Fibroblast of gingiva (primary cell): Measurements from ENCODE around the gene ENDOU.

ENCODE experiments used
- DNase-seq: peaks from one replicate; pipeline ENCODE4 v3.0.0-alpha.2; 2011; ENCODE audit warnings: low read depth

Gene ENDOU, protein sequence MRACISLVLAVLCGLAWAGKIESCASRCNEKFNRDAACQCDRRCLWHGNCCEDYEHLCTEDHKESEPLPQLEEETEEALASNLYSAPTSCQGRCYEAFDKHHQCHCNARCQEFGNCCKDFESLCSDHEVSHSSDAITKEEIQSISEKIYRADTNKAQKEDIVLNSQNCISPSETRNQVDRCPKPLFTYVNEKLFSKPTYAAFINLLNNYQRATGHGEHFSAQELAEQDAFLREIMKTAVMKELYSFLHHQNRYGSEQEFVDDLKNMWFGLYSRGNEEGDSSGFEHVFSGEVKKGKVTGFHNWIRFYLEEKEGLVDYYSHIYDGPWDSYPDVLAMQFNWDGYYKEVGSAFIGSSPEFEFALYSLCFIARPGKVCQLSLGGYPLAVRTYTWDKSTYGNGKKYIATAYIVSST

DNA sequence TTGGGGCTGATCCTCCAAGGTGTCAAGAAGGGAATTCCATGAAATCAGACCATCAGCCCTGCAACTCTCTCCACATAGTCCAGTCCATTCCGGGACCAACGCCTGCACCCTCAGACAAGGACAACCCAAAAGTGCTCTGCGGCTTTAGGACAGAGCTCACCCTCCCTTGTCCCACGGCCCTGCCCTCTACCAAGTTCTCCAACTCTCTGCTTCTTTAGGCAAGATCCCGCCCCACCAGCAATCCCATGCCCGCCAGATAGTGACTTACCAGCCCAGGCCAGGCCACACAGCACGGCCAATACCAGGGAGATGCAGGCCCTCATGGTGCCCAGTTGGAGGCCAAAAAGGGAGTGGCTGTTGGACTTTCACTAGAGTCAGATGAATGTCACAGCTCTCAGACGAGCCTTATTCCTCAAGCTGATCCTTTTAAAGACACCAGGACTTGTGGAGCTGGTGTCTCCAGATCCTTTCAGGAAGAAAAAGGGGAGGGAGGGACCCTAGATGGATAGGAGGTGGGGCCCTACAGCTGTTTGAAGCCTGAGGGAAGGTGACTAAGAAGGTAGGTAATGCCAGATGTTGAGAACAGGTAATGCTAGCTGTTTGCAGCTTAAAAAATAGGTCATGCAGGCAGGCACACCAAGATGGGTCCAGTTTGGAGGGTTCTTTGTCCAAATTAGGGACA is at the start of gene ENDOU:
ENDOU (minus strand) TSS at position 400 of the 682 bp plus-strand sequence; CDS start at position 323, 77 bp downstream.
- DNase-seq = no peak

DNA sequence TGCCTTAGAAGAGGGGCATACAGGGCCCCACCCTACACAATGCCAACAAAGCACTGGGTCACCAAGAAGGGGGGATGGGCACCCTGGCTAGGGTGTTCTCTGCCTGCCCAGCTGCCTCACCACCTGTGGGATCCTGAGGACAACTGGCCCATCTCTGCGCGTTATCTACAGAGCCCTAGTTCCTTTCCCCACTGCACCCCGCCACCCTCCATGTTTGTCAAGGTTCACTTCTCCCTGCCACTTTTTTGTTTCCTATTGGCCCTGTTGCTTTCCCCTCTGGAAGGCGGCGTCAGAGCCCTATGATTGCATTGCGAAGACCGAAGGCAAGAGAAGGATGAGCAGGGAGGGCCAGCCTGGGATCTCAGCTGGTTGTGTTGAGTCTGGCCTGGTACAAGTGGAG is 49.4 kb upstream of the ENDOU start:
- DNase-seq = no peak

DNA sequence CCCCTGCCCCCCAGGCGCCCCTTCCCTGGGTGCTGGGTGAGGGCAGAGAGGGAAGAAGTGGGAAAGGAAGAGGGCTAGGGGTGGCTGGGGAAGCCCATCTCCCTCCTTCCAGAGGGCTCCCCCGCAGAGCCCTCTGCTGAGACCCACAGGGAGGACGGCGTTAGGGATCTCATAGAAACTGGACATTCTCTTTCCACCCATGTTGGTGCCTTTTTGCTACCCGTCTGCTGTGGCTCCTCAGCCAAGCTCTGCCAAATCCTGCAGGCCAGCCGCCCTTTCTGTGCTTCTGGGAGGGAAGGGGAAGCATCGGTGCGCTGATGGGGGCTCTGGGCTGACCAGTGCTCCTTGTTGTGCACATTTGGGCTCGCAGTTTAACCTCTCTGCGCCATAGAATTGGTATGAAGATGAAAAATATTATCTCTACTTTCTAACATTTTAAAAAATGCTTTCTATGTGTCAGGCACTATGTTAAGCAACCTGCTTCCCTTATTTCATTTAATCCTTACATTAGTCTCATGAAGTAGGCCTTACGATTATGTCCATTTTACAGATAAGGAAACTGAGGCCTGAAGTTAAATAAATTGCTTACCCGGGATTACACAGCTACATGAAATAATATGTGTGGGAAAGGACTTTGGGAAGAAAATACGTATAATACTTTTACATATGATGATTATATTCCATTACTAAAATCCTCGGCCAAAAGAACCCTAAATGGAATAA is 48.7 kb upstream of the ENDOU start:
- no peak for DNase-seq

DNA sequence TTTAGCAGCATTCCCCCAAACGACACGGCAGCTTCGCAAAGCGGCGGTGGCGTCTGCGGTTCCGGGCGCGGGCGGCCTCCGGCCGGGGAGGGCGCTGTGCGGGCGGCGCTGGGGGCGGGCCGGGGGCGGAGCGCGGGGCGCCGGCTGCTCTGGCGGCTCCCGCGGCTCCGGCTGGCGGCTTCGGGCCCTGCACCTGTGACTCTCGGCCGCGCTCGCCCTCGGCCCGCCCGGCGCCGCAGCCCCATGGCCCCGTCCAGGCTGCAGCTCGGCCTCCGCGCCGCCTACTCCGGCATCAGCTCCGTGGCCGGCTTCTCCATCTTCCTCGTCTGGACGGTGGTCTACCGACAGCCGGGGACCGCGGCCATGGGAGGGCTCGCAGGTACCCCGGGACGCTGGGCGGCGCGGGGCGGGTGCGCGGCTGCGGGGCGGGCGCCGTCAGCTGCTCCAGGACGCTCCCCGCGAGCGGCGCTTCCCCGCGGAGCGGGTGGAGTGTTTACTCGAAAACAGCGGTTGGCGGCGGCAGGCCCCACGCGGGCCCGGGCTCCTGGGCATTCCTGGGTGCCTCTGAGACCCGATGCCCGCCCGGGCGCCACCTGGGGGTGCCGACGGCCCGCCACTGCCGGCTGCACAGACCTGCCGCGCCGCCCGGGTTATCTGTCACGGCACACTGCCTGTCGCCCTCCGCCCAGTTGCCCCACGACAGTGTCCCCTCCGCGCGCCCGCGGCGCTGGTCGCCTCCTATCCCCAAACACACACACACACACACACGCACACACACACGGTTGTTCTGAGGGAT is 48.0 kb upstream of the ENDOU start, which contains the start of gene SLC48A1:
SLC48A1 (plus strand) TSS at position 177 of the 796 bp plus-strand sequence; CDS start at position 244, 67 bp downstream.
- peak; percentile 44 for DNase-seq

DNA sequence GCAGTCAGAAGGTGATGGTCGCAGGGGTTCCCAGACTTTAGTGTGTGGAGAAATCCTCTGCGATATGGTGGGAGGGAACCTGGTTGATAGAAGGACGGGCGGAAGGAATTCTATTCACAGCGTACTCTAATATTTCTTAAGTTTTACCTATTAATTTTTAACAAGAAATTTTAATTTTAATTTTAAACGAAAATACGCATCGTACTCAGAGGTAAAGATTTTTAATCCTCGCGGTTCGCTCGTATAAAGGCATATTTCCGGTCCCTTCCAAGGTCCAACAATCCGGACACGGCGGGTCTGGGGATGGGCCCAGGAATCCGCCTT is 47.4 kb upstream of the ENDOU start:
- no peak for DNase-seq

DNA sequence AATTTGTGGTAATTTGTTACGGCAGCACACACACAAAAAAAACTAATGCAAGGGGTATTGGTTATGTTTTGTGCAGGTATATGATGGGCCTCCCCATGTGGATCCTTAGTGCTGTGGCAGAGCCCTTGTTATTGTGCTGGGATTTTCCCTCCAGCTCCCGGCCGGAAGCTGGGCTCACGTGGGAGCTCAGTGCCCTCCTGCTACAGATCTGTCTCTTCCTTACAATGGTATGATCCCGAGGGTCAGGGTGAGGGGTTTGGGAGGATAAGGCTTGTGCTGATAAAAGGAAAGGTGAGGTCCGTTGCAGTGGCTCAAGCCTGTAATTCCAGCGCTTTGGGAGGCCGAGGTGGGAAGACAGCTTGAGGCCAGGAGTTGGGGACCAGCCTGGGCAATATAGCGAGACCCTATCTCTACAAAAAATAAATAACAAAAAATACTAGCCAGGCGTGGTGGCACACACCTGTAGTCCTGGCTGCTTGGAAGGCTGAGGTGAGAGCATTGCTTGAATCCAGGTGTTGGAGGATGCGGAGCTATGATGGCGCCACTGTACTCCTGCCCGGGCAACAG is 46.9 kb upstream of the ENDOU start:
- no peak for DNase-seq

DNA sequence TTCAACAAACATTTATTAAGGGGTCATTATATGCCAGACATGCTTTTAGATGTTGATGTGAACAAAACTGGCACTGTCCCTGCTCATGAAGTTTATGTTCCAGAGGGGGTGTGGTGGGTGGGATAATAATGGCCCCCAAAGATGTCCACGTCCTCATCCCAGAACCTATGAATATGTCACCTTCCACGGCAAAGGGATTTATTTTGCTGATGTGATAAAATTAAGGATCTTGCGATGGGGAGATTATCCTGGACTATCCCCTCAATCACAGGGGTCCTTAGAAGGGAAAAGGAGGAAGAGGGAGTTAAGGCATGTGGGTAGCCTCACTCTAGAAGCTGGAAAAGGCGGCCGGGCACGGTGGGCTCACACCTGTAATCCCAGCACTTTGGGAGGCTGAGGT is 46.0 kb upstream of the ENDOU start:
- DNase-seq = no peak

DNA sequence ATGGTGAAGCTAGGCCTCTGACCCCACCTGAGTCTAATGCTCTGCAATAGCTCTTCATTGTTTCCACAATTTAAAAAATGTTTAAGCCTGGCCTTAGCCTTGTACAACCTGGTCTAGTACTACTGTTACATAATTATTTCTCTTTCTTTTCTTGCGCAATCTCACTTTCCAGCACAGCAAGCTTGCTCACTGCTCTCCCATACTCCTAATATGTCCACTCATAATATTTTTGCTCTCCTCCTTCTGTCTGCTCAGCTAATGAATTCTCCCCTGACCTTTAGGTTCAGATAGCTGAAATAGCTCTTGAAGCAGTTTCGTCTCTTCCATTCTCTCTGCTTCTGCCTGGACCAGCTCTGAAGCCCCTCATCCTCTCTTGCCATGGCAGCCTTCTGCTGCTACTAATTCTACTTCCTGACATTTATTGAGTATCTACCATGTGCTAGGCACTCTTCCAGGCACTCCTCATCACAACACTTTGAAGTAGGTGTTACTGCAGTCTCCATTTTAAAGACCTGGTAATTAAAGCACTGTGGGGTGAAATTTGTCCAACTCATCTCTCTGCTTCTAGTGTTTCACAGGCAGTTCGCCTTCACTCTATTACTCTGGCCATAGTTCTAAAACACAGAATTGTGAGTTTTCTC is 44.9 kb upstream of the ENDOU start:
- no peak for DNase-seq

DNA sequence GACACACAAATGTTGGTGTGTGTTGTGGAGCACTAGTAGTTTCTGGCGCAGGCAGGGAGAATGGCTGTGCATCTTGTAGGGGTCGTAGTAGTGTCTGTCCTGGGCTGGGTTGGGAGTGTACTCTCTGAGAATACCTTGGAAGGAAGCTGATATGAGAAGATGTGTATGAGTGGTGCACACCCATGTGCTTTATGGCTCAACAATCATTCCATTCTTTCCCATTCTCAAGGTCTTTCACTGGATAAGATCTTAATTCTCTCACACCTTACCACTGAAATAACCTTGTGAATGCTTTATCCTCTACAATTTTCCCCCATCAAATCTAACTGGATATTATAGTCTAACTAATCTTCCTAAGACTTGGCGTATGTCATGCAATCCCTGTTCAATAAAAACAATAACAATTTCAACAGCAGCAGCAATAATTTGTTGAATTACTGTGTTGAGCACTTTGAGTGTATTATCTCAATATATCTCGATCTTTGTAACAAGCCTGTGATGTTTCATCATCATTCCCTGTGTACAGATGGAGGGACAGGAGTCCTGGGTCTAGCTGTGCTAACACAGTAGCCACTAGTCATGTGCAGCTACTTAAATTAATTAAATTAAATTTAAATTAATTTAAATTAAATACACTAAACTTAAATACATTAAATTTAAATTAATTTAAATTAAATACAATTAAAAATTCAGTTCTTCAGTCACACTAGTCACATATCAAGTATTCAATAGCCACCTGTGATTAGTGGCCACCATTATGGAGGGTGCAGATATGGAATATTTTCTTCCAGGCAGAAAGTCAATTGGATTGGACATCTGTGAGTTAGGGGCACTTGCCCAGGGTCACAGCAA is 44.2 kb upstream of the ENDOU start:
- no peak for DNase-seq

DNA sequence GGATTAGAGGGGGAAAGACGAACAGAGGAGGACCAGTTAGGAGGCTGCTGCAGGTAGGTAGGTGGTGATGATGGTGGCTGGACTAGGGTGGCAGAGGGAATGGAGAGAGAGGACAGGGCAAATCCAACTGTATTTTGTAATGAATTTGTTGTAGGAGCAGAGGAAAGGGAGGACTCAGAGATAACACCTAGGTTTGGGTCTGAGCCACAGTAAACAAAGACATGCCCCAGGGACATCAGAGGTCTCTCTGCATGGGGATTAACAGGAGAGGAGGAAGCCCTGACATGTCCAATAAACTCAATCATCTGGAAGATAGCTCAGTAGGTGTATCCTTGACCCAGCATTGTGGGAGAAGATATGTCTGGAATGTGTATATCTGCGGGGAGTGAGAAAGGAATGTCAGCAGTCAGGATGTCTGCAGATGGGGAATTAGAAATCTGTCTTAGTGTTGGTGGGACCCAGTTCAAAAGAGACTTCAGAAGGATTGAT is 43.1 kb upstream of the ENDOU start:
- no peak for DNase-seq

DNA sequence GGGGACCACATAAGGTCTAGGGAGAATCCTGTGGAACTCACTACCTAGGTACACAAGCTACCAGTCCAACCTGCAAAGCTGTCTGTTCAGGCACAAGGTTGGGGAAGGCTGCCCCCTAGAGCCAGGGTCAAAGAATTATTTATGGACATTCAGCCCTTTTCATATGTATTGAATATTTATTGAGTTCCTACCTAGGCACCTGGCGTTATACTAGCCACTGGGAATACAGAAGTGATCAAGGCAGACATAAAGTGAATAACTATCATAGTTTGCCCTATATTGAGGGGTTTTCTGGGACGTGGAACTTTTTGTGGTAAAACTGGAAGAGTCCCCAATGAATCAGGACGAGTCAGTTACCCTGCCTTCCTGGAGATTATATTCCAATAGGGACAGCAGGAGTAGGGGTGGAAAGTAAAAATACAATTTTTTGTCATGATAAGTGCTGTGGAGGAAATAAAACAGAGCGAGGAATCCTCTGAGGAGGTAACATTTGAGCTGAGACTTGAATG is 42.0 kb upstream of the ENDOU start:
- DNase-seq = no peak

DNA sequence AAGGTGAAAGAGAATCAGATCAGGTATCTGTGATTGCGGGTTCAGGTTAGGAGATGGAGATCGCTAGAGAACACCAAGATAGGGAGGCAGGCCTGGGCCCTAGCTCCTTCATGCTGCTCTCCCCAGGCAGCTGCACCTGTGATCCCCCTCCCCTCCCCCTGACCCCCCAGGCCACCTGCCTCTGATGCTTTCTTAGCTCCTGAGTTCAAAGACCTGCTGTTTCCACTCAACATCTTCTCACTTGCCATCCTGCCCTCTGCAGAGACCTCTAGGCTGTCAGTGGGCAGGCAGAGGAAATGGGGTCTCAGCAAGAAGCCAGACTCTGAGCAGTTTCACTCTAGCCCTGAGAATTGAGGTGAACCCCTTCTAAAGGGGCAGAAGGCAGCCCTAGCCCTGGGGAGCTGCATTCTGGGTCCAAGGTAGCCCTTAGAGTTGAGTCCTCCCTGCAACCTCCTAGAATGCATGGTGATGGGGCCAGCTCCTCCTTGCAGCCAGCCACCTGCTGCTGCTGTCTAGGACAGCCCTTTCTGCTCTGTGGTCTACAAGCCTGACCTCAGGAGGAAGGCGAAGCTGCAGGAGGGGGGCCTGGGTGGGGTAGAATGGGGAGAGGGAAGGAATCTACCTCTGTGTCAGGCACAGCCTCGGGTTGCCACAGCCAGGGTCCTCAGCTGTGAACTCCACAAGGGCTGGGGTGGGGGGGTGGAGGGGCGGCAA is 41.4 kb upstream of the ENDOU start:
- DNase-seq = no peak

DNA sequence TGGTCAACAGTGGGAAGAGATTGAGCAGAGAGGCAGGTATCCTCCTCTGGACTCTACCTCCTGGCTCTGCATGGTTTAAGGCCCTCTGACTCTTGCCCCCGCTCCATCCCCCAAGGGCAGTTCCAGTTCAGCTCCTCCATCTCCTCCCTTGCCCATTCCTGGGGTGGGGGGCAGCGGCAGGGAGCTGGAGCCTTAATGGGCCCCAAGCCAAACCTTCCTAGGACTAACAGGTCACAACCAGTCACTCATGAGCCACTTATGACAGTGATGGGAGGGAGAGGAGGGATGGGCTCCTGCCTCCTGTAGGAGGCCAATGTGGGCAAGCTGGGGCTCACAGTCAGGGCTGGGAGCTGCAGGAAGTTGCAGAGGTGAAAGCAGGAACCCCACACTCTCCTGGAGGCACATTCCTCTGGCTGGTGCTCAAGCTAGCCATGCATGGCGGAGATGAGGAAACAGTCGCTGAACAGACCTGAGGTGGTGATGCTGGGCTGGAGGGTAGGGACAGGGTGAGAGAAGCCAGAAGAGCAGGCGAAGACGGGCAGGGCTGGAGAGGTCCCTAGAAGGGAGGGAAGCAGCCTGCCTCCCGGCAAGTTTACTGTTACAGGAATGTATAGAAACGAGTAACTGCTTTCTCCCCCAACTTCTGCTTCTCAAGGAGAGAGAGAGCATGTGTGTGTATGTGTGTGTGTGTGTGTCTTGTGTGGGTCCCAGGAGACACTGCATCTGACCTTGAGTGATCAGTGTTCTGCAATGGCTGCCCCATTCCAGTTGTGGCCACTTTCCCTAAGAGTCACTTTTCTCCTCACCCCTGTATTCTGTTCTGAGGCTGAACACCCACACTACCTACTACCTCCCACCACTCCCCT is 38.4 kb upstream of the ENDOU start:
- DNase-seq = no peak

DNA sequence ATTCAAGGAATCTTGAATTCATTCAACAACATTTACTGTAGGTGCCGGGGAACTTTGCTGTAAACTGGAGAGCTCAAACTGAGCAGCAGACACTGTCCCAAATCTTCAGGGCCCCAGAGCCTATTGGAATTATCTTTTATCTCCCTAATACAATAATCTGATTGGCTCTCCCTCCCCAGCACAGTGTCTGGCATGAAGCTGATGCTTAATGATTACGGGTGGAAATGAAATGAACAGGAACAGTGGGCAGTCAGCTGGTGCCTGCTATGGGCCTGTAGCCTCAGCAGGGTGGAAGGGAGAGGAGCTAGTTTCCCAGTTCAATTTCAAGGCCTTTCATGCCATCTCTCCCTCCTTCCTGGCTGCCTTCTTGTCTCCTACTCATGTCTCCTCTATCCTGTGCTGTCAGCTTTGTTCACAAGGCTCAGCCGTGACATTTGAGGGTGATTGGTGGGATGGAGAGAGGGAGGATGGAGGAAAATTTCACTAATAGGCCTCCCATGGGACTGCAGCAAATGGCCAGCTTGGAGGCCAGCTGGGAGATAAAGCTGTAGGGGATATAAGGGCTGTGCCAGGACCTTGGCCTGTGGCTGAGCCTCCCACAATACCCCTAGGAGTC is 37.7 kb upstream of the ENDOU start:
- no peak for DNase-seq

DNA sequence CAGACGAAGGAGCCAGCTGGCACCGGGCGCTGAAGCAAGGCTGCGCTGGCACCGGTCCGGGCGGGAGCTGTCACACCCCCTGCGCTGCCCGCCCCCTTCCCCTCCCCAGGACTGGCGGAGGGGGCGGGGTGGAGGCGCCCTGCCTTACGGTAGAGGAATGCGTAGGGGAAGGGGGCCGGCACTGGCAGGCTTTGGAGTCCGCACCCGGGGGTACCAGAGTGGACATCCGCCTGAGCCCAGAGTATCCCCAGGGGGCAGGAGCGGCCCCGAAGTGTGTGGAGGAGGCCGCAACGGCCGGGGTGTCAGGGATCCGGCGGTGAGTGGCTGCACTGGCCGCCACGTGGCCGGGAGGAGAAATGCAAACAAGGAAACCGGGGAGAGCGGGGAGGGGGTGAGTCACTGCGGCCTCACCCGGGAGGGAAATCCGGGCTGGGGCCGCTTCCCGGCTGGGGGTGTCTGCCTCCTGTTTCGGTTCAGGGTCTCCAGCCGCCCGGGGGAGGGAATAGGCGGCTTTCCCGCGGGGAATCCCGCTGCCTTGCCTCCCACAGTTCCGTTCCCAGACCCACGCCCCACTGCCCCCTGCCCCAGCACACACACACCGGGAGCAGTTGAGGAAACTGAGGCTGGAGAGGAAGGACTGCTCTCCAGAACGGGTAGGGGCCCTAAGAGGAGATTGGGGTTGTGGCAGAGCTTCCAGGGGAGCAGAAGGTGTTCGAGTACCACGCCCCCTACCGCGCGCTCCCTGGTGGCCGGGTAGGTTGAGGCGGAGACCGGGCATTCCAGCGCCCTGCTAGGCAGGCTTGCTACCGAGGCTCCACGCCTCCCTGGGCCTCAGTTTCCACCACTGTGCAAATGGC is 33.8 kb upstream of the ENDOU start, which contains the start of gene RAPGEF3:
RAPGEF3 (minus strand) TSS at position 47 of the 857 bp plus-strand sequence. CDS start 324 bp downstream, outside the sequence.
- DNase-seq = peak; percentile 72

DNA sequence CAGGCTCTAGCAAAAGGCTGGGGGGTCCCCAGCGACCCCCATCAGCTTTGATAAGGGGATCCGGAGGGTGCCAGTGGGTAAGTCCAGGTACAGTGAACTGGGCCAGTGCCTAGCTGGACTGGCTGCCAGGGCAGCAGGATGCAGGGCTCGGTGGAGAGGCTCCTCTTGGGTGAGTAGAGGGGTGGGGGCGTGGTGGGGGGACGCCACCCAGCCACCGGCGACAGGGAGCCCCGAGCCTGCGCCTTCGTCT is 33.2 kb upstream of the ENDOU start:
- DNase-seq = no peak
